Epithelial cell of esophagus (primary cell): Measurements from ENCODE around the gene ROBO1.
A peak's percentile ranks its signal among the peaks of the same experiment; 100 is the strongest.

Experiments
- DNase-seq: peaks from one replicate; pipeline ENCODE4 v3.0.0; 2010; ENCODE audit warnings: low read depth
- H3K4me3 ChIP-seq: 2 replicates; pipeline ENCODE4 v1.5.1; 2011; ENCODE audit warnings: mild to moderate bottlenecking, low read length, control low read depth
- TF ChIP-seq, protein P1 (sequence below): IDR thresholded peaks from 2 replicates; pipeline ENCODE4 v1.5.1; 2011; ENCODE audit warnings: low read depth, mild to moderate bottlenecking, low read length, control low read depth, inconsistent platforms; ENCODE audit not compliant: insufficient read depth; ENCODE audit errors: missing control alignments

The ROBO1 gene

DNA sequence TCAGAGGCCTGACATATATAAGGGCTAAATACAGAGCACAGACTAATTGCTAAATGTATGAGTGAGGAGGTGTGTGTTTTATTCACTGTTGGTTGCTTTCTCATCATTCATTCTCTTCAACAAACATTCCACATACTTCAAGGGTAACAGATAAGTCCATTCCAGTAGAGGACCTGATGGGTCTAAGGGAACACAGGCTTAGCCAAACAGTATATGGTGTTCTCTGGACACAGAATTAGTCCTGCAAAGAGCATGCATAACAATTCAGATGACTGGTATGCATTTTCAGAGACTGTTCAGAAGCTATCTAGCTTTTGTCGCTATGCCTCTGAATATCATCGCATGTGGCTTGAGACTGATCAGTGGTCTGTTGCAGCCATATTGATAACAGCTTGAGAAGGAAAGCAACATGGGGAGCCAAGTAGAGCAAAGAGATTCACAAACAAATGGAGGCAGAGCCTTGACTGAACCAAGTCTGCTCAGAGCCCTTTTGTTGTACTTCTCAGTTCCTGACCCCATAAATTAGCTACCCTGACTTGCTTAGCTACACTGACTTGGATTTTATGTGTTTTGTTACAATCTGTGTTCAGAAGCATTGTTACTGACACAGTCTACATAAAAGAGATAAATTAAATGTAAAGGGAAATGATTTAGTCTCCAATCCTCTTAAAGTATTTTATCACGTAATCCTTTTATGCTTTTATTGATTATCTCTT lies 1178.7 kb downstream of the ROBO1 start:
- TF ChIP-seq, protein P1, sequence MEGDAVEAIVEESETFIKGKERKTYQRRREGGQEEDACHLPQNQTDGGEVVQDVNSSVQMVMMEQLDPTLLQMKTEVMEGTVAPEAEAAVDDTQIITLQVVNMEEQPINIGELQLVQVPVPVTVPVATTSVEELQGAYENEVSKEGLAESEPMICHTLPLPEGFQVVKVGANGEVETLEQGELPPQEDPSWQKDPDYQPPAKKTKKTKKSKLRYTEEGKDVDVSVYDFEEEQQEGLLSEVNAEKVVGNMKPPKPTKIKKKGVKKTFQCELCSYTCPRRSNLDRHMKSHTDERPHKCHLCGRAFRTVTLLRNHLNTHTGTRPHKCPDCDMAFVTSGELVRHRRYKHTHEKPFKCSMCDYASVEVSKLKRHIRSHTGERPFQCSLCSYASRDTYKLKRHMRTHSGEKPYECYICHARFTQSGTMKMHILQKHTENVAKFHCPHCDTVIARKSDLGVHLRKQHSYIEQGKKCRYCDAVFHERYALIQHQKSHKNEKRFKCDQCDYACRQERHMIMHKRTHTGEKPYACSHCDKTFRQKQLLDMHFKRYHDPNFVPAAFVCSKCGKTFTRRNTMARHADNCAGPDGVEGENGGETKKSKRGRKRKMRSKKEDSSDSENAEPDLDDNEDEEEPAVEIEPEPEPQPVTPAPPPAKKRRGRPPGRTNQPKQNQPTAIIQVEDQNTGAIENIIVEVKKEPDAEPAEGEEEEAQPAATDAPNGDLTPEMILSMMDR: no peak
- no peak for DNase-seq
- no peak overlapping the region for H3K4me3 ChIP-seq

DNA sequence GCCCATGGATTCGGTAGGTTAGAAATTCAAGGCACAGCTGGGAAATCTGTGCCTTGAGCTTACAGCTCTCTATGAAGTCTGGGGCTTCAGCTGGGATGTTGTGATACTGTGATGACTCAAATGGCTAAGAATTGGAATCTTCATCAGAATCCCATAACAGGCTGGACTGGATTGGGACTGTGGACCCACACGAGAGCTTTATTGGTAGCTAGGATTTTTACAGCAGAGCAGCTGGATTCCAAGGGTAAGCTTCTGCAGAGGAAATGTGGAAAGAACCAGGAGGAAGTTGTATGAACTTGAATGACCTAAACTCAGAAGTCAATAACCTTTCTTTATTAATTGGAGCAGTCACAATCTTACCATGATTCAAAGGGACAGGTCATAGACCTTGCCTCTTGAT lies 1187.1 kb downstream of the ROBO1 start:
- H3K4me3 ChIP-seq: no peak overlapping the region
- TF ChIP-seq, protein P1: no peak
- peak; percentile 29 for DNase-seq

DNA sequence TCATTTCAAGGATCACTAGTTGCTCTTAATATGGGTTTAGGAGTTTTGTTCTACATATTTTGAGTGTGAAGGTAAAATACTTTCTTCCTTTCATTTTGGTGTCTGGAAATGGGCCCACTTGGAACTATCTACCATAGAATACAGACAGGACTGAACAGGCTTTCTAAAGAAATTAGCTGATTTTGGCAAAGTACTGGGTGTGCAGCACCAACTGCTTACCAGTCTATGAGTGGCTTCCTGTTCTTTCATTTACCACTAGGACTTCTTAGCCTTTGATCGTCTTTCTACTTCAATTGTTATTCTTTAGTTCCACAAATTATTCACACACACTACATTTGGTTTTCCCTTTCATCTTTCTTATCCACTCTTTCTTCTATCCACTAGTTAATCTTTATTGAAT lies 1196.3 kb downstream of the ROBO1 start:
- no peak for DNase-seq
- TF ChIP-seq, protein P1: no peak
- H3K4me3 ChIP-seq: no peak overlapping the region

DNA sequence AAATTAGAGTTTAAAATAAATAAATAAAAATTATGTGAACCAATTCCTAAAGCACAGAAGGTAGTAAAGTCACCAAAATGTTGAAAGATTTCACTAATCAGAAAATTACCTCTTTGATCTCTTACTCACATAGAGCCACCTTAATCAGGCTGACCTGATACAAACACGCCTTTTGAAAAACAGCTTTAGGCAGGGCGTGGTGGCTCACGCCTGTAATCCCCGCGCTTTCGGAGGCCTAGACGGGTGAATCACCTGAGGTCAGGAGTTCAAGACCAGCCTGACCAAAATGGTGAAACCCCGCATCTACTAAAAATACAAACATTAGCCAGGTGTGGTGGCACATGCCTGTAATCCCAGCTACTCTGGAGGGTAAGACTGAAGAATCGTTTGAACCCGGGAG lies 1197.3 kb downstream of the ROBO1 start:
- TF ChIP-seq, protein P1: no peak
- peak; percentile 39 for DNase-seq
- no peak overlapping the region for H3K4me3 ChIP-seq

DNA sequence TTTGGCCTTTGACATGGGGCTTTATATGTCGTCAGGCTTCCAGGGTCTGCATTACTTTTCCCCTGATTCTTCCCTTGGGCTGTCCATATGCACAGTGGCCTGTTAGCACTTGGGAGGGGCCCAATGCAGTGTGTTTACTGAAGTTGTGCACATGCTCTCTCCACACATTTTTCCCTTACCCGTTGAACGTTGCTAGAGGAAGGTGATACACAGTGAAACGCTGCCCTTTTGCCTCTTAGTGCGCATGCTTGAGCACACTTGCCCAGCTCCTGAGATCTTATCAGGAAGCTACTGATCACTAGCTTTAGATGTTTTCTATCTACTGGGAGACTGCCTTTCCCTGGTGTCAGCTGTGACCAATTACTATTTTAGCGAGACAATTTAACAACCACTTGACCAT lies 1198.0 kb downstream of the ROBO1 start:
- DNase-seq: no peak
- TF ChIP-seq, protein P1: no peak

DNA sequence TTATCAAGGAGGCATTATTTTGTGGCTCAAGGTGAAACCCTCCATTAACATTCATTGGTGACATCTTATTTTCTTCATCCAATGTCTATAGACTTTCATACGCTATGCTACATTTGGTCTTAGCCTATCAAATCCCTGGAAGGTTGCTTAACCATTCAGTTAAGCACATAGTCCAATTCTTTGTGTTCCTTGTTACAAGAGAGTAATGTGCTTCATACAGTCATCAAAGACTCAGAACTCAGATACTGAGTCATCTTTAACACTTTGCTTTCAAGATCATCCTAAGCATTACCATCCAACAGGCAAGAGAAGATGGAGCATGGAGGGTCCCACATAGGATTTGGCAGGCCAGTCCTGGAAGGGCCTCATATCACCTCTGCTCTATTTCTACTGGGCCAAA lies 1202.1 kb downstream of the ROBO1 start:
- TF ChIP-seq, protein P1: no peak
- no peak overlapping the region for H3K4me3 ChIP-seq
- DNase-seq: peak; percentile 43

More for the DNA sequence above, 1198.0 kb downstream of the ROBO1 start:
- no peak overlapping the region for H3K4me3 ChIP-seq

DNA sequence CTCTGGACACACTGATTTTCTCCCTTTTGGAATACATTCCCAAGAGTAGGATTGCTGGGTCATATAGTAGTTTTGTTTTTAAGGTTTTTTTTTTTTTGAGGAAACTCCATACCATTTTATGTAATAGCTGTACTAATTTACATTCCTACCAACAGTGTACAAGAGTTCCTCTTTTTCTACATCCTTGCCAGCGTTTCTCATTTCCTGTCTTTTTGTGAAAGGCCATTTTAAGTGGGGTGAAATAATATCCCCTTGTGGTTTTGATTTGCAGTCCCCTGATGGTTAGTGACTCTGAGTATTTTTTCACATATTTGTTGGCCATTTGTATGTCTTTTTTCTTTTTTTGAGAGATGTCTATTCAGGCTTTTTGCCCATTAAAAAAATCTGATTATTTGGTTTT lies 1205.5 kb downstream of the ROBO1 start:
- no peak for DNase-seq
- TF ChIP-seq, protein P1: no peak
- H3K4me3 ChIP-seq: no peak overlapping the region
